ENCODE measurements around the gene ACKR3. TPM values are rescaled to one million over a fixed set of nuclear protein-coding genes. Genes with fewer than 3 reads are reported as not detected.

ACKR3 gene
- total RNA-seq, 1 donor from 2014 or later, result 21.4 TPM

GRCh38 chr2:236582968-236583367 is 13.3 kb downstream of the ACKR3 start:
- no peaks in the 10 kb centered on the region for H3K9me3 ChIP-seq (ENCODE audit: control insufficient read depth in 3 of 3, low read length in 3 of 3)
- no peak overlapping the region for H3K27ac ChIP-seq (ENCODE audit: low read depth, low read length)
- peaks cover 7 to 21% (median 16%) of the 10 kb centered on the region in 3 donors for H3K36me3 ChIP-seq (ENCODE audit: control insufficient read depth in 3 of 3, insufficient read depth in 3 of 3, low read length in 3 of 3)
- no peak overlapping the region for H3K9ac ChIP-seq (ENCODE audit: low read depth in 1 of 3, low read length in 3 of 3)
- no peaks in the 10 kb centered on the region for H3K27me3 ChIP-seq (ENCODE audit: control insufficient read depth in 3 of 3, insufficient read depth in 3 of 3, low read length in 3 of 3)
- H3K4me3 ChIP-seq (ENCODE audit: low read length in 3 of 3), result no peak overlapping the region
- peaks cover 4 to 10% (median 9%) of the 10 kb centered on the region in 3 donors for H3K4me1 ChIP-seq (ENCODE audit: control insufficient read depth in 3 of 3, insufficient read depth in 3 of 3, low read length in 3 of 3)

GRCh38 chr2:236583621-236584203 is 14.1 kb downstream of the ACKR3 start:
- Histone ChIP-seq H3K4me3 (ENCODE audit: low read length in 3 of 3) (no peak overlapping the region), H3K9me3 (ENCODE audit: control insufficient read depth in 3 of 3, low read length in 3 of 3) (no peaks in the 10 kb centered on the region), H3K27me3 (ENCODE audit: control insufficient read depth in 3 of 3, insufficient read depth in 3 of 3, low read length in 3 of 3) (no peaks in the 10 kb centered on the region), H3K36me3 (ENCODE audit: control insufficient read depth in 3 of 3, insufficient read depth in 3 of 3, low read length in 3 of 3) (peaks cover 7 to 21% (median 14%) of the 10 kb centered on the region in 3 donors), H3K27ac (ENCODE audit: low read depth, low read length) (no peak overlapping the region), H3K4me1 (ENCODE audit: control insufficient read depth in 3 of 3, insufficient read depth in 3 of 3, low read length in 3 of 3) (peaks cover 2 to 9% (median 6%) of the 10 kb centered on the region in 3 donors), H3K9ac (ENCODE audit: low read depth in 1 of 3, low read length in 3 of 3) (no peak overlapping the region)

GRCh38 chr2:236584521-236585384 is 15.1 kb downstream of the ACKR3 start:
- Histone ChIP-seq H3K27me3 (ENCODE audit: control insufficient read depth in 3 of 3, insufficient read depth in 3 of 3, low read length in 3 of 3) (no peaks in the 10 kb centered on the region), H3K4me3 (ENCODE audit: low read length in 3 of 3) (no peak overlapping the region), H3K4me1 (ENCODE audit: control insufficient read depth in 3 of 3, insufficient read depth in 3 of 3, low read length in 3 of 3) (peaks cover 0 to 2% (median 0%) of the 10 kb centered on the region in 3 donors), H3K9me3 (ENCODE audit: control insufficient read depth in 3 of 3, low read length in 3 of 3) (no peaks in the 10 kb centered on the region), H3K27ac (ENCODE audit: low read depth, low read length) (no peak overlapping the region), H3K36me3 (ENCODE audit: control insufficient read depth in 3 of 3, insufficient read depth in 3 of 3, low read length in 3 of 3) (peaks cover 7 to 21% (median 14%) of the 10 kb centered on the region in 3 donors), H3K9ac (ENCODE audit: low read depth in 1 of 3, low read length in 3 of 3) (no peak overlapping the region)

- H3K36me3 ChIP-seq (ENCODE audit: control insufficient read depth in 3 of 3, insufficient read depth in 3 of 3, low read length in 3 of 3), result peaks cover 3 to 13% (median 7%) of the 10 kb centered on the region in 3 donors
- no peaks in the 10 kb centered on the region for H3K4me1 ChIP-seq (ENCODE audit: control insufficient read depth in 3 of 3, insufficient read depth in 3 of 3, low read length in 3 of 3)
- H3K27me3 ChIP-seq (ENCODE audit: control insufficient read depth in 3 of 3, insufficient read depth in 3 of 3, low read length in 3 of 3), result peaks cover 0 to 3% (median 0%) of the 10 kb centered on the region in 3 donors
- no peak overlapping the region for H3K27ac ChIP-seq (ENCODE audit: low read depth, low read length)
- no peak overlapping the region for H3K9ac ChIP-seq (ENCODE audit: low read depth in 1 of 3, low read length in 3 of 3)
- no peaks in the 10 kb centered on the region for H3K9me3 ChIP-seq (ENCODE audit: control insufficient read depth in 3 of 3, low read length in 3 of 3)
- H3K4me3 ChIP-seq (ENCODE audit: low read length in 3 of 3), result no peak overlapping the region
Measured at GRCh38 chr2:236585966-236586365, 16.3 kb downstream of the ACKR3 start.

GRCh38 chr2:236587861-236588815 is 18.5 kb downstream of the ACKR3 start:
- peaks cover 0 to 5% (median 3%) of the 10 kb centered on the region in 3 donors for H3K4me1 ChIP-seq (ENCODE audit: control insufficient read depth in 3 of 3, insufficient read depth in 3 of 3, low read length in 3 of 3)
- peaks cover 0 to 3% (median 0%) of the 10 kb centered on the region in 3 donors for H3K27me3 ChIP-seq (ENCODE audit: control insufficient read depth in 3 of 3, insufficient read depth in 3 of 3, low read length in 3 of 3)
- no peak overlapping the region for H3K9ac ChIP-seq (ENCODE audit: low read depth in 1 of 3, low read length in 3 of 3)
- peaks cover 0 to 2% (median 0%) of the 10 kb centered on the region in 3 donors for H3K36me3 ChIP-seq (ENCODE audit: control insufficient read depth in 3 of 3, insufficient read depth in 3 of 3, low read length in 3 of 3)
- no peak overlapping the region for H3K4me3 ChIP-seq (ENCODE audit: low read length in 3 of 3)
- H3K27ac ChIP-seq (ENCODE audit: low read depth, low read length), result no peak overlapping the region
- no peaks in the 10 kb centered on the region for H3K9me3 ChIP-seq (ENCODE audit: control insufficient read depth in 3 of 3, low read length in 3 of 3)

- Histone ChIP-seq H3K4me3 (ENCODE audit: low read length in 3 of 3) (no peak overlapping the region), H3K9me3 (ENCODE audit: control insufficient read depth in 3 of 3, low read length in 3 of 3) (no peaks in the 10 kb centered on the region), H3K4me1 (ENCODE audit: control insufficient read depth in 3 of 3, insufficient read depth in 3 of 3, low read length in 3 of 3) (peaks cover 0 to 5% (median 3%) of the 10 kb centered on the region in 3 donors), H3K27ac (ENCODE audit: low read depth, low read length) (no peak overlapping the region), H3K27me3 (ENCODE audit: control insufficient read depth in 3 of 3, insufficient read depth in 3 of 3, low read length in 3 of 3) (peaks cover 0 to 3% (median 0%) of the 10 kb centered on the region in 3 donors), H3K36me3 (ENCODE audit: control insufficient read depth in 3 of 3, insufficient read depth in 3 of 3, low read length in 3 of 3) (no peaks in the 10 kb centered on the region), H3K9ac (ENCODE audit: low read depth in 1 of 3, low read length in 3 of 3) (no peak overlapping the region)
Measured at GRCh38 chr2:236588932-236589592, 19.4 kb downstream of the ACKR3 start.

GRCh38 chr2:236590846-236591245 is 21.2 kb downstream of the ACKR3 start:
- Histone ChIP-seq H3K36me3 (ENCODE audit: control insufficient read depth in 3 of 3, insufficient read depth in 3 of 3, low read length in 3 of 3) (no peaks in the 10 kb centered on the region), H3K4me1 (ENCODE audit: control insufficient read depth in 3 of 3, insufficient read depth in 3 of 3, low read length in 3 of 3) (peaks cover 0 to 5% (median 3%) of the 10 kb centered on the region in 3 donors), H3K9ac (ENCODE audit: low read depth in 1 of 3, low read length in 3 of 3) (no peak overlapping the region), H3K27ac (ENCODE audit: low read depth, low read length) (no peak overlapping the region), H3K4me3 (ENCODE audit: low read length in 3 of 3) (no peak overlapping the region), H3K27me3 (ENCODE audit: control insufficient read depth in 3 of 3, insufficient read depth in 3 of 3, low read length in 3 of 3) (peaks cover 0 to 3% (median 0%) of the 10 kb centered on the region in 3 donors), H3K9me3 (ENCODE audit: control insufficient read depth in 3 of 3, low read length in 3 of 3) (no peaks in the 10 kb centered on the region)

GRCh38 chr2:236592821-236593220 is 23.2 kb downstream of the ACKR3 start:
- Histone ChIP-seq H3K4me3 (ENCODE audit: low read length in 3 of 3) (peak overlapping the region in 1 of 3 donors; percentile 31), H3K36me3 (ENCODE audit: control insufficient read depth in 3 of 3, insufficient read depth in 3 of 3, low read length in 3 of 3) (no peaks in the 10 kb centered on the region), H3K27me3 (ENCODE audit: control insufficient read depth in 3 of 3, insufficient read depth in 3 of 3, low read length in 3 of 3) (peaks cover 0 to 3% (median 0%) of the 10 kb centered on the region in 3 donors), H3K27ac (ENCODE audit: low read depth, low read length) (no peak overlapping the region), H3K4me1 (ENCODE audit: control insufficient read depth in 3 of 3, insufficient read depth in 3 of 3, low read length in 3 of 3) (peaks cover 0 to 5% (median 3%) of the 10 kb centered on the region in 3 donors), H3K9ac (ENCODE audit: low read depth in 1 of 3, low read length in 3 of 3) (no peak overlapping the region), H3K9me3 (ENCODE audit: control insufficient read depth in 3 of 3, low read length in 3 of 3) (no peaks in the 10 kb centered on the region)

- Histone ChIP-seq H3K36me3 (ENCODE audit: control insufficient read depth in 3 of 3, insufficient read depth in 3 of 3, low read length in 3 of 3) (no peaks in the 10 kb centered on the region), H3K27me3 (ENCODE audit: control insufficient read depth in 3 of 3, insufficient read depth in 3 of 3, low read length in 3 of 3) (peaks cover 0 to 3% (median 0%) of the 10 kb centered on the region in 3 donors), H3K4me1 (ENCODE audit: control insufficient read depth in 3 of 3, insufficient read depth in 3 of 3, low read length in 3 of 3) (peaks cover 0 to 5% (median 3%) of the 10 kb centered on the region in 3 donors), H3K27ac (ENCODE audit: low read depth, low read length) (no peak overlapping the region), H3K4me3 (ENCODE audit: low read length in 3 of 3) (no peak overlapping the region), H3K9ac (ENCODE audit: low read depth in 1 of 3, low read length in 3 of 3) (no peak overlapping the region), H3K9me3 (ENCODE audit: control insufficient read depth in 3 of 3, low read length in 3 of 3) (no peaks in the 10 kb centered on the region)
Measured at GRCh38 chr2:236593531-236593930, 23.9 kb downstream of the ACKR3 start.

All from skeletal muscle tissue (tissue), 4 donors.